Dedifferentiated amniotic fluid mesenchymal stem cell (primary cell): ENCODE data around the gene CHIC1.
"Not testable (repeated sequence)": the region's sequence is repeated elsewhere in the genome, so short reads cannot be mapped to it uniquely, and the experiment has no call there.

Experiments
- DNase-seq: peaks from one replicate; pipeline ENCODE4 v3.0.0-alpha.2; 2016; ENCODE audit errors: extremely low spot score

The CHIC1 gene

GRCh38 chrX:73562984-73563737, at the start of gene CHIC1:
CHIC1 (plus strand) TSS chrX:73563197; CDS start chrX:73563285, 88 bp downstream.
- DNase-seq, result peak; percentile 37

GRCh38 chrX:73522823-73523222, 40.2 kb upstream of the CHIC1 start:
- DNase-seq, result not testable (repeated sequence)

- DNase-seq, result no peak
These were observed 38.1 kb upstream of the CHIC1 start for GRCh38 chrX:73524906-73525305.

- DNase-seq, result no peak
These were observed 36.9 kb upstream of the CHIC1 start for GRCh38 chrX:73525928-73526690.

GRCh38 chrX:73531655-73532054, 31.3 kb upstream of the CHIC1 start:
- not testable (repeated sequence) for DNase-seq

GRCh38 chrX:73556159-73556558, 6.8 kb upstream of the CHIC1 start:
- no peak for DNase-seq

GRCh38 chrX:73561801-73562200, 1.2 kb upstream of the CHIC1 start:
- DNase-seq, result no peak

- DNase-seq, result no peak
These were observed 539 bp upstream of the CHIC1 start for GRCh38 chrX:73562458-73562857.

GRCh38 chrX:73563738-73564068, 706 bp downstream of the CHIC1 start:
- DNase-seq, result no peak

GRCh38 chrX:73577361-73577760, 14.4 kb downstream of the CHIC1 start:
- no peak for DNase-seq

GRCh38 chrX:73581002-73581628, 18.1 kb downstream of the CHIC1 start:
- no peak for DNase-seq

GRCh38 chrX:73597758-73598157, 34.8 kb downstream of the CHIC1 start:
- not testable (repeated sequence) for DNase-seq

GRCh38 chrX:73615022-73615421, 52.0 kb downstream of the CHIC1 start:
- DNase-seq, result no peak

GRCh38 chrX:73641669-73642068, 78.7 kb downstream of the CHIC1 start:
- not testable (repeated sequence) for DNase-seq

GRCh38 chrX:73647212-73647611, 84.2 kb downstream of the CHIC1 start:
- DNase-seq, result no peak

- DNase-seq, result no peak
These were observed 84.8 kb downstream of the CHIC1 start for GRCh38 chrX:73647632-73648322.

- DNase-seq, result not testable (repeated sequence)
These were observed 98.3 kb downstream of the CHIC1 start for GRCh38 chrX:73661322-73661721.

GRCh38 chrX:73668779-73669178, 105.8 kb downstream of the CHIC1 start:
- no peak for DNase-seq

GRCh38 chrX:73681408-73681807, 118.4 kb downstream of the CHIC1 start:
- DNase-seq, result no peak

- DNase-seq, result no peak
These were observed 120.4 kb downstream of the CHIC1 start for GRCh38 chrX:73683236-73683859.

GRCh38 chrX:73707014-73707413, 144.0 kb downstream of the CHIC1 start:
- not testable (repeated sequence) for DNase-seq

- no peak for DNase-seq
These were observed 165.6 kb downstream of the CHIC1 start for GRCh38 chrX:73728602-73729001.
